HepG2 (cell line): ENCODE results near the gene FUT1. TPM values are rescaled to one million over a fixed set of nuclear protein-coding genes. Genes with fewer than 3 reads are reported as not detected.

ENCODE experiments used
- ATAC-seq: fragments of 200-7000 bp; cut with Tn5 transposase; 3 replicates; pipeline ENCODE4 v1.9.1; 2020; ENCODE audit warnings: mild to moderate bottlenecking, moderate library complexity
- BruUV-seq: library from RNA; stranded (reverse); fragments of 400-500 nt; replicated peaks from 2 replicates; lab custom pipeline; 2021; lab: Mats Ljungman, UMichigan
- CTCF ChIA-PET: fragments of 300-600 bp; formaldehyde crosslinking; extraction: SDS; loops from one replicate; lab custom pipeline; 2021; ENCODE audit warnings: low total read pairs, inconsistent platforms, low intra/inter-chr PET ratio; lab: Yijun Ruan, JAX
- POLR2A ChIA-PET: fragments of 350-600 bp; sonication (Branson Sonifier 250); formaldehyde crosslinking; loops from one replicate; lab custom pipeline; 2020; ENCODE audit warnings: antibody characterized with exemption, inconsistent platforms; lab: Yijun Ruan, JAX
- DNase-seq: peaks from one replicate; pipeline ENCODE4 v3.0.0-alpha.2; 2015; ENCODE audit warnings: low spot score
- FAIRE-seq: peaks from 3 replicates; lab custom pipeline; 2011; peaks lifted over from hg19 to GRCh38; lab: Jason Lieb, UNC
- H2AFZ ChIP-seq: one replicate; pipeline ENCODE4 v1.6.1; 2011; ENCODE audit warnings: low read length, inconsistent platforms
- H3K27ac ChIP-seq: fragments of 300-600 bp; 3 replicates; pipeline ENCODE4 v1.8.0; 2011; ENCODE audit warnings: mixed run types, mild to moderate bottlenecking, mixed read lengths, low read length, inconsistent platforms; ENCODE audit not compliant: insufficient read depth; ENCODE audit errors: extremely low read length
- H3K27me3 ChIP-seq, 2 experiments: fragments of 200-600 bp in 1 of 2; 2 replicates in 1 of 2; 3 replicates in 1 of 2; pipeline versions ENCODE4 v1.6.0 to v1.8.0; 2011; ENCODE audit warnings: low read length in 2 of 2, mild to moderate bottlenecking in 2 of 2, moderate library complexity in 2 of 2, inconsistent platforms in 1 of 2; ENCODE audit not compliant: insufficient read depth in 2 of 2, control insufficient read depth in 1 of 2
- H3K36me3 ChIP-seq, 2 experiments: fragments of 200-600 bp in 1 of 2; replicated peaks in 1 of 2; 2 replicates in 1 of 2; 3 replicates in 1 of 2; pipeline versions ENCODE4 v1.5.1 to v1.8.0; 2011; ENCODE audit warnings: low read length in 2 of 2, inconsistent platforms in 1 of 2; ENCODE audit not compliant: insufficient read depth in 2 of 2, control insufficient read depth in 1 of 2
- H3K4me1 ChIP-seq: 2 replicates; pipeline ENCODE4 v1.5.1; 2012; ENCODE audit warnings: low read length, inconsistent platforms; ENCODE audit not compliant: insufficient read depth
- H3K4me2 ChIP-seq: 2 replicates; pipeline ENCODE4 v1.6.0; 2011; ENCODE audit warnings: low read depth, low read length, inconsistent platforms
- H3K4me3 ChIP-seq, 3 experiments: fragments of 200-600 bp in 1 of 3; sonication (generic), shearing (Covaris generic) in 1 of 3; replicated peaks in 1 of 3; 2 replicates each; pipeline ENCODE4 v1.5.1; 2011 to 2016; ENCODE audit warnings: low read length in 3 of 3, inconsistent platforms in 2 of 3, low read depth in 2 of 3, mild to moderate bottlenecking in 2 of 3, control low read depth in 1 of 3, mixed read lengths in 1 of 3; ENCODE audit not compliant: insufficient read depth in 1 of 3
- H3K79me2 ChIP-seq: one replicate; pipeline ENCODE4 v1.6.1; 2011; ENCODE audit warnings: low read length, inconsistent platforms; ENCODE audit not compliant: insufficient read depth
- H3K9ac ChIP-seq: 2 replicates; pipeline ENCODE4 v1.6.0; 2011; ENCODE audit warnings: mild to moderate bottlenecking, low read depth, low read length, inconsistent platforms; ENCODE audit not compliant: insufficient read depth
- H3K9me3 ChIP-seq: 2 replicates; pipeline ENCODE4 v1.5.1; 2012; ENCODE audit warnings: mild to moderate bottlenecking, low read length
- H4K20me1 ChIP-seq: 2 replicates; pipeline ENCODE4 v1.6.0; 2011; ENCODE audit warnings: inconsistent platforms, mild to moderate bottlenecking, low read length, moderate library complexity; ENCODE audit not compliant: insufficient read depth
- FOXC1 ChIP-seq: sonication (generic); formaldehyde crosslinking; IDR thresholded peaks from 2 replicates; pipeline ENCODE4 v1.8.0; 2022; ENCODE audit warnings: mild to moderate bottlenecking, missing genetic modification reagents, borderline replicate concordance
- HDAC2 ChIP-seq: sonication (generic); formaldehyde crosslinking; IDR thresholded peaks from 2 replicates; pipeline ENCODE4 v1.4.0; 2020; ENCODE audit warnings: missing genetic modification reagents
- HHEX ChIP-seq: IDR thresholded peaks from 2 replicates; pipeline ENCODE4 v1.6.1; 2016; ENCODE audit warnings: control low read depth
- ISL2 ChIP-seq: sonication (generic); formaldehyde crosslinking; IDR thresholded peaks from 2 replicates; pipeline ENCODE4 v1.5.0; 2020; ENCODE audit warnings: missing genetic modification reagents
- JUNB ChIP-seq: sonication (generic); formaldehyde crosslinking; IDR thresholded peaks from 2 replicates; pipeline ENCODE4 v1.8.0; 2022; ENCODE audit warnings: missing genetic modification reagents, mild to moderate bottlenecking, borderline replicate concordance
- NR3C1 ChIP-seq: sonication (generic); formaldehyde crosslinking; IDR thresholded peaks from 2 replicates; pipeline ENCODE4 v1.4.0; 2020; ENCODE audit warnings: missing genetic modification reagents
- POLR2AphosphoS2 ChIP-seq: IDR thresholded peaks from 2 replicates; pipeline ENCODE4 v1.6.1; 2011; ENCODE audit warnings: low read depth, low read length, improper control_type of control experiment
- PRPF4 ChIP-seq: fragments of 200-400 bp; formaldehyde crosslinking; IDR thresholded peaks from 2 replicates; pipeline ENCODE4 v1.6.1; 2016; ENCODE audit warnings: low read length, low read depth; ENCODE audit not compliant: poor library complexity, severe bottlenecking
- REXO4 ChIP-seq: sonication (generic); formaldehyde crosslinking; IDR thresholded peaks from 2 replicates; pipeline ENCODE4 v1.8.0; 2022; ENCODE audit warnings: missing genetic modification reagents, mild to moderate bottlenecking, borderline replicate concordance
- RXRA ChIP-seq: sonication (generic); formaldehyde crosslinking; IDR thresholded peaks from 2 replicates; pipeline ENCODE4 v1.5.1; 2020; ENCODE audit warnings: missing genetic modification reagents
- SMAD1 ChIP-seq: sonication (generic); formaldehyde crosslinking; IDR thresholded peaks from 2 replicates; pipeline ENCODE4 v1.4.0; 2020; ENCODE audit warnings: missing genetic modification reagents, low read depth, mild to moderate bottlenecking, borderline replicate concordance
- SNAPC5 ChIP-seq: sonication (generic); formaldehyde crosslinking; IDR thresholded peaks from 2 replicates; pipeline ENCODE4 v1.8.1; 2023; ENCODE audit warnings: mild to moderate bottlenecking, missing genetic modification reagents, borderline replicate concordance
- TFAP4 ChIP-seq: sonication (generic); IDR thresholded peaks from 2 replicates; pipeline ENCODE4 v1.6.1; 2016; ENCODE audit warnings: low read depth, borderline replicate concordance
- ZNF276 ChIP-seq: sonication (generic); formaldehyde crosslinking; IDR thresholded peaks from 2 replicates; pipeline ENCODE4 v1.4.0; 2020; ENCODE audit warnings: mild to moderate bottlenecking, low read depth, missing genetic modification reagents
- ZNF512B ChIP-seq: sonication (generic); formaldehyde crosslinking; IDR thresholded peaks from 2 replicates; pipeline ENCODE4 v1.5.1; 2020; ENCODE audit warnings: missing genetic modification reagents, mild to moderate bottlenecking, borderline replicate concordance
- WGBS: methylation state at CpG from one replicate; pipeline ENCODE4 v1.1.6; 2017; ENCODE audit warnings: low lambda C conversion rate; 5-methylcytosine and 5-hydroxymethylcytosine counted together
- in situ Hi-C: cut with HindIII; loops from 2 replicates; pipeline ENCODE4 v1.10.0; 2017; ENCODE audit warnings: low pct_unique_long_range_greater_than_20kb; ENCODE audit not compliant: extremely low pct_ligation_motif_present
- intact Hi-C: fragments of 100-400 bp; cut with micrococcal nuclease; formaldehyde crosslinking; loops from one replicate; pipeline ENCODE4 v1.10.0; 2022; ENCODE audit not compliant: unreplicated experiment
- polyA plus RNA-seq, 8 experiments: library from polyadenylated mRNA; depleted of rRNA in 3 of 8; stranded (reverse) in 7 of 8; unstranded in 1 of 8; fragments of >200 nt; fragmentation: Illumina TruSeq in 4 of 8; extraction: Trizol in 4 of 8; gene quantifications; 2 replicates each; pipeline versions ENCODE4 v1.2.1 to v1.2.3, GENCODE V29; 2011 to 2016; ENCODE audit warnings: low read depth in 4 of 8, missing spikeins in 1 of 8, mixed read lengths in 1 of 8; ENCODE audit not compliant: insufficient read depth in 1 of 8
- total RNA-seq, 5 experiments: library from RNA; depleted of rRNA; stranded (reverse); fragments of >200 nt; fragmentation: Illumina TruSeq; extraction: Trizol; gene quantifications; 2 replicates each; pipeline ENCODE4 v1.2.3, GENCODE V29; 2016; ENCODE audit warnings: low read depth in 1 of 5
- TF ChIP-seq, protein P1 (sequence below): sonication (generic); formaldehyde crosslinking; IDR thresholded peaks from 2 replicates; pipeline ENCODE4 v1.8.0; 2023; ENCODE audit warnings: mild to moderate bottlenecking, missing genetic modification reagents

The FUT1 gene
- total and polyA plus RNA-seq, 2 of the 13 experiments (the other 11 are each of a cell fraction or from before 2014, with no cell fraction given), result 0.07 to 1.1 TPM

- peaks cover 5% of the 10 kb centered on the region for H3K79me2 ChIP-seq
- H3K4me3 ChIP-seq, result peak overlapping the region; percentile 81 to 94 (median 89)
- FAIRE-seq (peak; percentile 15), DNase-seq (no peak), ATAC-seq (peak; percentile 15; the same call in 2 of the 3 replicates)
- H2AFZ ChIP-seq, result no peak overlapping the region
- peak overlapping the region; percentile 63 for H3K9ac ChIP-seq
- ChIA-PET CTCF (interaction anchor here (3.1 kb wide), 1 partner anchor 26 kb away, joined by 11 read pairs; no protein-coding TSS in a partner anchor), POLR2A (interaction anchor here (0.6 to 6.3 kb wide), 5 partner anchors 25 to 159 kb away, joined by 3 to 40 read pairs (median 3); partner anchors contain the start of genes CA11 and PPP1R15A)
- H3K27ac ChIP-seq, result peak overlapping the region; percentile 46
- peak overlapping the region; percentile 87 for H3K4me2 ChIP-seq
- H3K4me1 ChIP-seq, result peaks cover 41% of the 10 kb centered on the region
- H3K36me3 ChIP-seq, result no peaks in the 10 kb centered on the region
- 50% methylated on average over 20 of the region's 25 CpGs for WGBS
- H3K27me3 ChIP-seq, result no peaks in the 10 kb centered on the region
- intact Hi-C loops, result loop anchor here (5.0 kb wide), 1 partner anchor 36 kb away; no protein-coding TSS in a partner anchor
- no peaks in the 10 kb centered on the region for H4K20me1 ChIP-seq
- TSS peak; percentile 13 for BruUV-seq
- in situ Hi-C loops, result no loop called here
- peaks cover 4% of the 10 kb centered on the region; the same call in 1 of the 2 replicates for H3K9me3 ChIP-seq
- TF ChIP-seq, protein P1, sequence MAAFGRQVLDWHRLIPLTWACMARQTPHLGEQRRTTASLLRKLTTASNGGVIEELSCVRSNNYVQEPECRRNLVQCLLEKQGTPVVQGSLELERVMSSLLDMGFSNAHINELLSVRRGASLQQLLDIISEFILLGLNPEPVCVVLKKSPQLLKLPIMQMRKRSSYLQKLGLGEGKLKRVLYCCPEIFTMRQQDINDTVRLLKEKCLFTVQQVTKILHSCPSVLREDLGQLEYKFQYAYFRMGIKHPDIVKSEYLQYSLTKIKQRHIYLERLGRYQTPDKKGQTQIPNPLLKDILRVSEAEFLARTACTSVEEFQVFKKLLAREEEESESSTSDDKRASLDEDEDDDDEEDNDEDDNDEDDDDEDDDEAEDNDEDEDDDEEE (CRISPR knock-in tag), result 0 out of 2 replicates have a peak, but pooled peaks have one; percentile 36
- TF ChIP-seq NR3C1 (CRISPR knock-in tag), result no peak
- no peak for TF ChIP-seq HHEX (CRISPR knock-in tag)
- TF ChIP-seq SMAD1 (CRISPR knock-in tag), result 0 out of 2 replicates have a peak, but pooled peaks have one; percentile 17
- no peak for TF ChIP-seq ISL2 (CRISPR knock-in tag)
- TF ChIP-seq ZNF276 (CRISPR knock-in tag), result no peak
- TF ChIP-seq SNAPC5, result no peak
- no peak for TF ChIP-seq JUNB (CRISPR knock-in tag)
- TF ChIP-seq PRPF4, result no peak
- TF ChIP-seq FOXC1, result 0 out of 2 replicates have a peak, but pooled peaks have one; percentile 21
- no peak for TF ChIP-seq RXRA (CRISPR knock-in tag)
- no peak for TF ChIP-seq POLR2AphosphoS2
- 0 out of 2 replicates have a peak, but pooled peaks have one; percentile 25 for TF ChIP-seq ZNF512B (CRISPR knock-in tag)
- TF ChIP-seq HDAC2 (CRISPR knock-in tag), result no peak
- no peak for TF ChIP-seq TFAP4
- no peak for TF ChIP-seq REXO4 (CRISPR knock-in tag)
Observed at GRCh38 chr19:48713041-48713863, 39.2 kb downstream of the FUT1 start.
